ENCODE measurements around the gene ADD3. TPM values are rescaled to one million over a fixed set of nuclear protein-coding genes. Genes with fewer than 3 reads are reported as not detected.

ADD3 gene
- total RNA-seq, 1 donor from 2014 or later, result 43.8 TPM

- TF ChIP-seq CTCF (conservative IDR thresholded peaks at IDR 0.05; ENCODE audit: low read depth, low read length), result no peak
- no peak for DNase-seq (ENCODE audit: low read depth)
These were observed 156.1 kb downstream of the ADD3 start for GRCh38 chr10:110163841-110164240.

GRCh38 chr10:110165239-110165638 is 157.5 kb downstream of the ADD3 start:
- H3K4me3 ChIP-seq (ENCODE audit: low read depth, low read length), result no peak overlapping the region
- DNase-seq (ENCODE audit: low read depth), result no peak
- TF ChIP-seq CTCF (conservative IDR thresholded peaks at IDR 0.05; ENCODE audit: low read depth, low read length), result no peak

More at GRCh38 chr10:110163841-110164240, 156.1 kb downstream of the ADD3 start:
- H3K4me3 ChIP-seq (ENCODE audit: low read depth, low read length), result no peak overlapping the region

- DNase-seq (ENCODE audit: low read depth), result no peak
- TF ChIP-seq CTCF (conservative IDR thresholded peaks at IDR 0.05; ENCODE audit: low read depth, low read length), result no peak
- H3K4me3 ChIP-seq (ENCODE audit: low read depth, low read length), result no peak overlapping the region
These were observed 159.4 kb downstream of the ADD3 start for GRCh38 chr10:110167149-110167548.

- H3K4me3 ChIP-seq (ENCODE audit: low read depth, low read length), result no peak overlapping the region
- no peak for TF ChIP-seq CTCF (conservative IDR thresholded peaks at IDR 0.05; ENCODE audit: low read depth, low read length)
- no peak for DNase-seq (ENCODE audit: low read depth)
These were observed 161.1 kb downstream of the ADD3 start for GRCh38 chr10:110168601-110169481.

GRCh38 chr10:110169586-110169985 is 161.8 kb downstream of the ADD3 start:
- H3K4me3 ChIP-seq (ENCODE audit: low read depth, low read length), result no peak overlapping the region
- no peak for TF ChIP-seq CTCF (conservative IDR thresholded peaks at IDR 0.05; ENCODE audit: low read depth, low read length)
- DNase-seq (ENCODE audit: low read depth), result no peak

GRCh38 chr10:110170142-110170971 is 162.6 kb downstream of the ADD3 start:
- DNase-seq (ENCODE audit: low read depth), result no peak
- H3K4me3 ChIP-seq (ENCODE audit: low read depth, low read length), result no peak overlapping the region
- TF ChIP-seq CTCF (conservative IDR thresholded peaks at IDR 0.05; ENCODE audit: low read depth, low read length), result no peak

Data from epithelial cell of proximal tubule (primary cell).